CD4-positive, CD25-positive, alpha-beta regulatory T cell (primary cell): ENCODE measurements around the gene RNU7-1. TPM values are rescaled to one million over a fixed set of nuclear protein-coding genes. Genes with fewer than 3 reads are reported as not detected.

Source experiments
- polyA plus RNA-seq, 4 donors: library from polyadenylated mRNA; unstranded; fragments of 300-500 nt; fragmentation: Illumina TruSeq; gene quantifications; one replicate each; pipeline ENCODE4 v1.2.3, GENCODE V29; 2021
- total RNA-seq: library from RNA; stranded (reverse); gene quantifications from one replicate; pipeline ENCODE4 v1.2.3, GENCODE V29; 2022

RNU7-1 gene
- total and polyA plus RNA-seq, 5 donors from 2014 or later: not detected

Other genes with a start within 250 kb of the RNU7-1 start
- gene PIANP, start 243.0 kb upstream of the RNU7-1 start, total RNA-seq: not detected
- under 1 TPM in 1 of 4 donors, not detected in 3; 0.13 TPM for gene PIANP, start 243.0 kb upstream of the RNU7-1 start, polyA plus RNA-seq
- gene COPS7A, start 219.8 kb upstream of the RNU7-1 start, total RNA-seq: 20.7 TPM
- gene COPS7A, start 219.8 kb upstream of the RNU7-1 start, polyA plus RNA-seq: 10 to 100 TPM; 37.8 to 48.4 (median 42.6) TPM
- 101 TPM for gene MLF2, start 190.7 kb upstream of the RNU7-1 start, total RNA-seq
- 100 to 1,000 TPM; 104 to 124 (median 114) TPM for gene MLF2, start 190.7 kb upstream of the RNU7-1 start, polyA plus RNA-seq
- gene PTMS, start 177.5 kb upstream of the RNU7-1 start, total RNA-seq: 15.0 TPM
- 1 to 10 TPM; 1.3 to 3.9 (median 2.5) TPM for gene PTMS, start 177.5 kb upstream of the RNU7-1 start, polyA plus RNA-seq
- gene LAG3, start 171.3 kb upstream of the RNU7-1 start, total RNA-seq: 8.2 TPM
- 10 to 100 TPM in 2 of 4 donors, 1 to 10 TPM in 2; 6.3 to 12.6 (median 11.0) TPM for gene LAG3, start 171.3 kb upstream of the RNU7-1 start, polyA plus RNA-seq
- gene CD4, start 154.3 kb upstream of the RNU7-1 start, total RNA-seq: 224 TPM
- gene CD4, start 154.3 kb upstream of the RNU7-1 start, polyA plus RNA-seq: 100 to 1,000 TPM; 312 to 330 (median 324) TPM
- gene GPR162, start 122.0 kb upstream of the RNU7-1 start, total RNA-seq: not detected
- gene GPR162, start 122.0 kb upstream of the RNU7-1 start, polyA plus RNA-seq: not detected
- 1.4 TPM for gene P3H3, start 115.4 kb upstream of the RNU7-1 start, total RNA-seq
- 1 to 10 TPM in 1 of 4 donors, under 1 TPM in 2, not detected in 1; 0.64 to 1.2 (median 1.00) TPM for gene P3H3, start 115.4 kb upstream of the RNU7-1 start, polyA plus RNA-seq
- not detected for gene GNB3, start 102.9 kb upstream of the RNU7-1 start, total RNA-seq
- gene GNB3, start 102.9 kb upstream of the RNU7-1 start, polyA plus RNA-seq: not detected
- 1.9 TPM for gene CDCA3, start 92.5 kb upstream of the RNU7-1 start, total RNA-seq
- gene CDCA3, start 92.5 kb upstream of the RNU7-1 start, polyA plus RNA-seq: 1 to 10 TPM; 1.7 to 4.0 (median 2.1) TPM
- gene USP5, start 91.7 kb upstream of the RNU7-1 start, total RNA-seq: 63.5 TPM
- gene USP5, start 91.7 kb upstream of the RNU7-1 start, polyA plus RNA-seq: 10 to 100 TPM; 44.4 to 57.0 (median 48.4) TPM
- 153 TPM for gene TPI1, start 76.3 kb upstream of the RNU7-1 start, total RNA-seq
- gene TPI1, start 76.3 kb upstream of the RNU7-1 start, polyA plus RNA-seq: 100 to 1,000 TPM; 493 to 633 (median 527) TPM
- 8.2 TPM for gene SPSB2, start 70.5 kb upstream of the RNU7-1 start, total RNA-seq
- gene SPSB2, start 70.5 kb upstream of the RNU7-1 start, polyA plus RNA-seq: 10 to 100 TPM in 3 of 4 donors, 1 to 10 TPM in 1; 8.0 to 19.2 (median 13.2) TPM
- 6.6 TPM for gene LRRC23, start 39.0 kb upstream of the RNU7-1 start, total RNA-seq
- 1 to 10 TPM; 2.2 to 5.1 (median 4.5) TPM for gene LRRC23, start 39.0 kb upstream of the RNU7-1 start, polyA plus RNA-seq
- gene ENO2, start 29.2 kb upstream of the RNU7-1 start, total RNA-seq: 88.2 TPM
- gene ENO2, start 29.2 kb upstream of the RNU7-1 start, polyA plus RNA-seq: 10 to 100 TPM; 18.1 to 24.8 (median 22.7) TPM
- 27.5 TPM for gene ATN1, start 15.9 kb upstream of the RNU7-1 start, total RNA-seq
- under 1 TPM; 0.17 to 0.82 (median 0.53) TPM for gene ATN1, start 15.9 kb upstream of the RNU7-1 start, polyA plus RNA-seq
- 186 TPM for gene C12orf57, start 206 bp downstream of the RNU7-1 start, total RNA-seq
- gene C12orf57, start 206 bp downstream of the RNU7-1 start, polyA plus RNA-seq: 100 to 1,000 TPM; 310 to 410 (median 340) TPM
- gene PTPN6, start 7.5 kb downstream of the RNU7-1 start, total RNA-seq: 174 TPM
- gene PTPN6, start 7.5 kb downstream of the RNU7-1 start, polyA plus RNA-seq: 100 to 1,000 TPM; 261 to 321 (median 291) TPM
- 134 TPM for gene PHB2, start 26.8 kb downstream of the RNU7-1 start, total RNA-seq
- 100 to 1,000 TPM; 118 to 134 (median 125) TPM for gene PHB2, start 26.8 kb downstream of the RNU7-1 start, polyA plus RNA-seq
- 44.1 TPM for gene EMG1, start 27.1 kb downstream of the RNU7-1 start, total RNA-seq
- gene EMG1, start 27.1 kb downstream of the RNU7-1 start, polyA plus RNA-seq: 10 to 100 TPM; 71.8 to 89.4 (median 79.4) TPM
- 28.3 TPM for gene LPCAT3, start 74.7 kb downstream of the RNU7-1 start, total RNA-seq
- 10 to 100 TPM; 25.0 to 32.8 (median 30.9) TPM for gene LPCAT3, start 74.7 kb downstream of the RNU7-1 start, polyA plus RNA-seq
- gene C1S, start 116.9 kb downstream of the RNU7-1 start, total RNA-seq: 5.7 TPM
- not detected for gene C1S, start 116.9 kb downstream of the RNU7-1 start, polyA plus RNA-seq
- 4.6 TPM for gene C1R, start 148.6 kb downstream of the RNU7-1 start, total RNA-seq
- 1 to 10 TPM; 1.4 to 3.2 (median 2.1) TPM for gene C1R, start 148.6 kb downstream of the RNU7-1 start, polyA plus RNA-seq
- 21.0 TPM for gene C1RL, start 165.4 kb downstream of the RNU7-1 start, total RNA-seq
- 10 to 100 TPM in 1 of 4 donors, 1 to 10 TPM in 3; 6.0 to 10.8 (median 7.8) TPM for gene C1RL, start 165.4 kb downstream of the RNU7-1 start, polyA plus RNA-seq
- not detected for gene RBP5, start 185.1 kb downstream of the RNU7-1 start, total RNA-seq
- gene RBP5, start 185.1 kb downstream of the RNU7-1 start, polyA plus RNA-seq: not detected
- gene CLSTN3, start 186.6 kb downstream of the RNU7-1 start, total RNA-seq: 64.9 TPM
- 1 to 10 TPM; 2.2 to 4.1 (median 3.6) TPM for gene CLSTN3, start 186.6 kb downstream of the RNU7-1 start, polyA plus RNA-seq
- 17.6 TPM for gene PEX5, start 245.9 kb downstream of the RNU7-1 start, total RNA-seq
- 10 to 100 TPM; 10.3 to 16.2 (median 12.8) TPM for gene PEX5, start 245.9 kb downstream of the RNU7-1 start, polyA plus RNA-seq